CD4-positive, alpha-beta T cell treated with Interleukin-15 for 4 hours (primary cell): Measurements from ENCODE around the gene C1QL1.

Experiments
- DNase-seq: peaks from one replicate; pipeline ENCODE4 v3.0.0-alpha.2; 2020; ENCODE audit warnings: low spot score

Gene C1QL1

GRCh38 chr17:44989552-44990138 lies 21.5 kb upstream of the C1QL1 start:
- DNase-seq: no peak

- DNase-seq: no peak
Measured at GRCh38 chr17:44988044-44988942, 20.2 kb upstream of the C1QL1 start.

GRCh38 chr17:44983563-44983962 lies 15.5 kb upstream of the C1QL1 start:
- DNase-seq: no peak

- DNase-seq: no peak
Measured at GRCh38 chr17:44982113-44982702, 14.1 kb upstream of the C1QL1 start.

- DNase-seq: no peak
Measured at GRCh38 chr17:44981221-44981968, 13.3 kb upstream of the C1QL1 start.

- no peak for DNase-seq
Measured at GRCh38 chr17:44979426-44979995, 11.4 kb upstream of the C1QL1 start.

- DNase-seq: no peak
Measured at GRCh38 chr17:44978807-44979206, 10.7 kb upstream of the C1QL1 start.

GRCh38 chr17:44977814-44978550 lies 9.9 kb upstream of the C1QL1 start:
- DNase-seq: no peak

GRCh38 chr17:44977065-44977464 lies 9.0 kb upstream of the C1QL1 start:
- DNase-seq: no peak

GRCh38 chr17:44976206-44976605 lies 8.1 kb upstream of the C1QL1 start:
- DNase-seq: no peak

- no peak for DNase-seq
Measured at GRCh38 chr17:44972953-44973352, 4.8 kb upstream of the C1QL1 start.

- DNase-seq: peak; percentile 26
Measured at GRCh38 chr17:44971776-44972483, 3.8 kb upstream of the C1QL1 start.

GRCh38 chr17:44970136-44970741 lies 2.1 kb upstream of the C1QL1 start:
- no peak for DNase-seq

- no peak for DNase-seq
Measured at GRCh38 chr17:44969144-44969780, 1.2 kb upstream of the C1QL1 start.

- DNase-seq: no peak
Measured at GRCh38 chr17:44967907-44968224, 237 bp downstream of the C1QL1 start.

- no peak for DNase-seq
Measured at GRCh38 chr17:44967026-44967906, 837 bp downstream of the C1QL1 start.

GRCh38 chr17:44966348-44967025 lies 1.6 kb downstream of the C1QL1 start:
- no peak for DNase-seq

GRCh38 chr17:44965481-44966234 lies 2.4 kb downstream of the C1QL1 start:
- no peak for DNase-seq
